H1 (cell line): ENCODE measurements around the gene FLRT1. TPM values are rescaled to one million over a fixed set of nuclear protein-coding genes. Genes with fewer than 3 reads are reported as not detected.

Experiments used
- CTCF ChIA-PET: fragments of 300-600 bp; sonication (Branson Sonifier 250); formaldehyde crosslinking; loops from one replicate; lab custom pipeline; 2021; ENCODE audit not compliant: partially characterized antibody; lab: Charles Lee
- POLR2A ChIA-PET: fragments of 300-600 bp; sonication (Branson Sonifier 250); formaldehyde crosslinking; loops from one replicate; lab custom pipeline; 2021; ENCODE audit warnings: inconsistent platforms; ENCODE audit not compliant: partially characterized antibody; lab: Charles Lee
- DNase-seq, 2 experiments: peaks; one replicate each; pipeline versions ENCODE4 v3.0.0 to v3.0.0-alpha.2; 2010 to 2022; ENCODE audit warnings: low spot score in 2 of 2, low read depth in 1 of 2, mixed read lengths in 1 of 2
- FAIRE-seq: peaks from 2 replicates; lab custom pipeline; 2011; peaks lifted over from hg19 to GRCh38; lab: Jason Lieb, UNC
- H2AFZ ChIP-seq: 2 replicates; pipeline ENCODE4 v1.8.1; 2012; ENCODE audit warnings: low read length, inconsistent platforms
- H2AK5ac ChIP-seq: 2 replicates; pipeline ENCODE4 v1.6.1; 2013; ENCODE audit warnings: low read depth, low read length
- H2BK120ac ChIP-seq: replicated peaks from 2 replicates; pipeline ENCODE3; 2013; ENCODE audit warnings: low read depth, low read length, inconsistent platforms
- H2BK12ac ChIP-seq: 2 replicates; pipeline ENCODE4 v1.6.1; 2013; ENCODE audit warnings: low read depth, low read length
- H2BK15ac ChIP-seq: 2 replicates; pipeline ENCODE4 v1.6.1; 2013; ENCODE audit warnings: low read length
- H2BK20ac ChIP-seq: 2 replicates; pipeline ENCODE4 v1.6.1; 2013; ENCODE audit warnings: low read length
- H2BK5ac ChIP-seq: 2 replicates; pipeline ENCODE4 v1.6.1; 2013; ENCODE audit warnings: low read depth, low read length
- H3K14ac ChIP-seq: 2 replicates; pipeline ENCODE4 v1.6.1; 2013; ENCODE audit warnings: inconsistent platforms; ENCODE audit not compliant: insufficient read length
- H3K18ac ChIP-seq: 2 replicates; pipeline ENCODE4 v1.6.1; 2013; ENCODE audit warnings: low read length; ENCODE audit errors: extremely low read depth
- H3K23ac ChIP-seq: 2 replicates; pipeline ENCODE4 v1.6.1; 2013; ENCODE audit warnings: inconsistent platforms; ENCODE audit not compliant: insufficient read length
- H3K23me2 ChIP-seq: 2 replicates; pipeline ENCODE4 v1.6.1; 2013; ENCODE audit warnings: low read depth, low read length
- H3K27ac ChIP-seq: 2 replicates; pipeline ENCODE4 v1.6.1; 2011; ENCODE audit warnings: low read depth, low read length, inconsistent platforms
- H3K27me3 ChIP-seq, 4 experiments: replicated peaks in 1 of 4; 1 replicate in 1 of 4; 2 replicates in 3 of 4; pipeline versions ENCODE4 v1.6.1 to v1.8.1; 2011 to 2013; ENCODE audit warnings: low read length in 3 of 4, mild to moderate bottlenecking in 3 of 4, inconsistent platforms in 2 of 4, mixed read lengths in 2 of 4, moderate library complexity in 1 of 4; ENCODE audit not compliant: control insufficient read depth in 3 of 4, insufficient read depth in 3 of 4; ENCODE audit errors: extremely low read depth in 1 of 4
- H3K36me3 ChIP-seq, 4 experiments: 2 replicates each; pipeline versions ENCODE4 v1.6.1 to v1.8.1; 2011 to 2013; ENCODE audit warnings: mild to moderate bottlenecking in 4 of 4, low read length in 3 of 4, moderate library complexity in 2 of 4, control low read depth in 1 of 4, inconsistent platforms in 1 of 4; ENCODE audit not compliant: insufficient read depth in 4 of 4, control insufficient read depth in 2 of 4
- H3K4ac ChIP-seq: replicated peaks from 2 replicates; pipeline ENCODE3; 2013; ENCODE audit warnings: low read length, low read depth, mixed read lengths, inconsistent platforms; ENCODE audit not compliant: insufficient read length
- H3K4me1 ChIP-seq, 4 experiments: replicated peaks in 1 of 4; 1 replicate in 1 of 4; 2 replicates in 3 of 4; pipeline versions ENCODE4 v1.6.1 to v1.8.1; 2011 to 2013; ENCODE audit warnings: low read length in 3 of 4, inconsistent platforms in 2 of 4, mixed read lengths in 1 of 4; ENCODE audit not compliant: insufficient read depth in 4 of 4, control insufficient read depth in 3 of 4
- H3K4me2 ChIP-seq, 2 experiments: 2 replicates each; pipeline versions ENCODE4 v1.6.1 to v1.8.1; 2011 to 2013; ENCODE audit warnings: low read depth in 2 of 2, low read length in 2 of 2, control low read depth in 1 of 2, inconsistent platforms in 1 of 2, mild to moderate bottlenecking in 1 of 2; ENCODE audit not compliant: insufficient read depth in 1 of 2
- H3K4me3 ChIP-seq, 4 experiments: fragments of 200-600, 300-600 bp in 1 of 4; sonication (generic), shearing (Covaris generic), sonication (Bioruptor Twin) in 1 of 4; 2 replicates each; pipeline versions ENCODE4 v1.5.1 to v1.8.1; 2011 to 2016; ENCODE audit warnings: low read length in 4 of 4, low read depth in 3 of 4, control low read depth in 2 of 4, inconsistent platforms in 2 of 4, mild to moderate bottlenecking in 2 of 4, mixed read lengths in 1 of 4, moderate library complexity in 1 of 4; ENCODE audit not compliant: insufficient read depth in 2 of 4; ENCODE audit errors: extremely low read depth in 1 of 4
- H3K56ac ChIP-seq: replicated peaks from 2 replicates; pipeline ENCODE3; 2013; ENCODE audit warnings: low read depth, mild to moderate bottlenecking, mixed read lengths, low read length, inconsistent platforms; ENCODE audit not compliant: insufficient read length
- H3K79me1 ChIP-seq: 2 replicates; pipeline ENCODE4 v1.6.1; 2013; ENCODE audit warnings: low read depth, low read length, control low read depth
- H3K79me2 ChIP-seq, 2 experiments: 2 replicates each; pipeline versions ENCODE4 v1.6.1 to v1.8.1; 2012 to 2013; ENCODE audit warnings: low read length in 2 of 2, mild to moderate bottlenecking in 2 of 2, inconsistent platforms in 1 of 2; ENCODE audit not compliant: insufficient read depth in 2 of 2, control insufficient read depth in 1 of 2
- H3K9ac ChIP-seq, 4 experiments: replicated peaks in 1 of 4; 1 replicate in 1 of 4; 2 replicates in 3 of 4; pipeline versions ENCODE4 v1.6.1 to v1.8.1; 2011 to 2013; ENCODE audit warnings: low read depth in 3 of 4, low read length in 3 of 4, control low read depth in 2 of 4, mild to moderate bottlenecking in 2 of 4, moderate library complexity in 2 of 4, inconsistent platforms in 1 of 4; ENCODE audit errors: extremely low read depth in 1 of 4
- H3K9me3 ChIP-seq, 2 experiments: 2 replicates each; pipeline versions ENCODE4 v1.6.1 to v1.8.1; 2012 to 2013; ENCODE audit warnings: mild to moderate bottlenecking in 2 of 2, moderate library complexity in 2 of 2, control low read depth in 1 of 2, inconsistent platforms in 1 of 2, low read depth in 1 of 2, low read length in 1 of 2, mixed read lengths in 1 of 2; ENCODE audit not compliant: insufficient read depth in 2 of 2
- H4K20me1 ChIP-seq, 2 experiments: replicated peaks in 1 of 2; 2 replicates each; pipeline versions ENCODE3 to v1.8.1; 2011 to 2013; ENCODE audit warnings: inconsistent platforms in 2 of 2, low read length in 2 of 2, mild to moderate bottlenecking in 1 of 2; ENCODE audit not compliant: insufficient read depth in 2 of 2, control insufficient read depth in 1 of 2
- H4K5ac ChIP-seq: 2 replicates; pipeline ENCODE4 v1.6.1; 2013; ENCODE audit warnings: low read length, low read depth, mixed read lengths, inconsistent platforms; ENCODE audit not compliant: insufficient read length
- H4K8ac ChIP-seq: 2 replicates; pipeline ENCODE4 v1.8.0; 2013; ENCODE audit warnings: mild to moderate bottlenecking, moderate library complexity, low read length, inconsistent platforms; ENCODE audit not compliant: insufficient read depth; ENCODE audit errors: extremely low read depth
- H4K91ac ChIP-seq: replicated peaks from 2 replicates; pipeline ENCODE3; 2013; ENCODE audit warnings: low read length, mixed read lengths, inconsistent platforms; ENCODE audit not compliant: insufficient read length
- ATF2 ChIP-seq: IDR thresholded peaks from 2 replicates; pipeline ENCODE4 v1.6.1; 2012; ENCODE audit warnings: low read length, inconsistent platforms
- BCL11A ChIP-seq, 2 experiments: IDR thresholded peaks; one replicate each; pipeline ENCODE4 v1.6.1; 2011; ENCODE audit warnings: low read depth in 2 of 2, low read length in 2 of 2, mild to moderate bottlenecking in 2 of 2
- EP300 ChIP-seq, 2 experiments: IDR thresholded peaks; 1 replicate in 1 of 2; 2 replicates in 1 of 2; pipeline ENCODE4 v1.6.1; 2011 to 2012; ENCODE audit warnings: low read depth in 2 of 2, low read length in 2 of 2, mild to moderate bottlenecking in 2 of 2, borderline replicate concordance in 1 of 2, inconsistent platforms in 1 of 2, moderate library complexity in 1 of 2
- KDM5A ChIP-seq: fragments of 200-600 bp; IDR thresholded peaks from 2 replicates; pipeline ENCODE4 v1.7.1; 2012; ENCODE audit warnings: mild to moderate bottlenecking, low read length, inconsistent platforms, mixed read lengths
- NRF1 ChIP-seq: IDR thresholded peaks from 2 replicates; pipeline ENCODE4 v1.6.1; 2011; ENCODE audit warnings: mild to moderate bottlenecking, low read depth, low read length, improper control_type of control experiment
- SAP30 ChIP-seq: fragments of 300-600 bp; sonication (generic); IDR thresholded peaks from 2 replicates; pipeline ENCODE4 v1.7.1; 2012; ENCODE audit warnings: low read length, moderate library complexity, mild to moderate bottlenecking, inconsistent platforms; ENCODE audit not compliant: insufficient read depth, insufficient replicate concordance
- SRF ChIP-seq: IDR thresholded peaks from 2 replicates; pipeline ENCODE4 v1.6.1; 2011; ENCODE audit warnings: mild to moderate bottlenecking, low read depth, low read length, moderate library complexity
- TAF7 ChIP-seq: optimal IDR thresholded peaks from 2 replicates; pipeline ENCODE3; 2011; ENCODE audit warnings: low read depth, mild to moderate bottlenecking, inconsistent platforms, low read length, moderate library complexity, borderline replicate concordance
- WGBS, 2 experiments: shearing (Covaris generic) in 1 of 2; methylation state at CpG; one replicate each; pipeline versions ENCODE4 v1.1.6 to v1.1.7; 2013 to 2015; ENCODE audit warnings: low lambda C conversion rate in 2 of 2, mixed read lengths in 2 of 2, inconsistent platforms in 1 of 2, low coverage in 1 of 2, missing lambda C conversion rate in 1 of 2; ENCODE audit not compliant: insufficient replicate concordance in 2 of 2, insufficient coverage in 1 of 2, insufficient read length in 1 of 2; ENCODE audit errors: extremely low coverage in 1 of 2, missing lambda C conversion rate in 1 of 2; 5-methylcytosine and 5-hydroxymethylcytosine counted together
- polyA plus RNA-seq, 7 experiments: library from polyadenylated mRNA; depleted of rRNA in 3 of 7; stranded (reverse) in 5 of 7; unstranded in 2 of 7; fragments of >200 nt in 5 of 7; fragments of 200-250 nt in 2 of 7; gene quantifications; 1 replicate in 5 of 7; 2 replicates in 1 of 7; 4 replicates in 1 of 7; pipeline versions ENCODE4 v1.2.1 to v1.2.3, GENCODE V29; 2011 to 2013; ENCODE audit warnings: missing spikeins in 2 of 7, mixed read lengths in 2 of 7
- total RNA-seq: library from RNA; stranded (reverse); fragmentation: NEBNext Ultra II Directional; extraction: Animal tissue kit (Norgen Biotek cat#: 25700); gene quantifications from 2 replicates; pipeline ENCODE4 v1.2.1, GENCODE V29; 2021

FLRT1 gene
- total and polyA plus RNA-seq, 2 of the 8 experiments (the other 6 are each of a cell fraction or from before 2014, with no cell fraction given): 0.14 to 0.28 TPM

DNA sequence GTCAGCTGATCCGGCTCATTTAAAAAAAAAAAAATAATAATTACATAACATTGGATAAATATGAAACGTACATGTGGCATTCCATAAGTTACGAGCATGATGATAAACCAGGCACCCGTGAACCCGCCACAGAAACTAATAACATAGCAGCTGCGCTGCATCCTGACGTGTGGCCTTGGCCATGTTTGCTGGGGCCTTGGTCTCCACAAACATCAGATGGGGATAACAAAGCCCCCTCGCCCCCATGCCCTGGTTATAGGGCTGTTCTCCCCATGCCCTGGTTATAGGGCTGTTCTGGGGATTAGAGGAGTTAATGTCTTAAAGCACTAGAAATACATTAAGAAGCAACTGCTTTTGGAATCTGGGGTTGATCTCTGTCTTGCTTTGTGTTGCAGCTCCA lies 36.7 kb downstream of the FLRT1 start:
- H3K27me3 ChIP-seq: peaks cover 2 to 66% (median 45%) of the 10 kb centered on the region in 4 experiments
- no peaks in the 10 kb centered on the region for H3K9me3 ChIP-seq
- H3K56ac ChIP-seq: no peak overlapping the region
- no peak for FAIRE-seq
- no peak overlapping the region for H3K9ac ChIP-seq
- H2BK5ac ChIP-seq: no peak overlapping the region
- H2AFZ ChIP-seq: no peak overlapping the region
- H3K36me3 ChIP-seq: no peaks in the 10 kb centered on the region
- H3K4me2 ChIP-seq: no peak overlapping the region
- no peak overlapping the region for H2BK15ac ChIP-seq
- H4K91ac ChIP-seq: no peak overlapping the region
- H3K23me2 ChIP-seq: no peaks in the 10 kb centered on the region
- no peak overlapping the region for H3K18ac ChIP-seq
- H3K14ac ChIP-seq: no peak overlapping the region
- ChIA-PET CTCF (interaction anchor here (0.9 to 2.3 kb wide), 9 partner anchors 9 to 76 kb away, joined by 3 to 8 read pairs (median 4); no protein-coding TSS in a partner anchor), POLR2A (interaction anchor here (1.2 to 1.6 kb wide), 2 partner anchors 15 to 28 kb away, joined by 4 read pairs; no protein-coding TSS in a partner anchor)
- DNase-seq: no peak
- H2AK5ac ChIP-seq: no peak overlapping the region
- 88% methylated on average over 8 of the region's 8 CpGs; no CpG with 5 or more reads in 1 of the 2 experiments for WGBS, 2 experiments
- peaks cover 0 to 9% (median 4%) of the 10 kb centered on the region in 4 experiments; a peak in 4 of 7 replicates for H3K4me1 ChIP-seq
- H4K20me1 ChIP-seq: peaks cover 6 to 15% of the 10 kb centered on the region in 2 experiments
- no peak overlapping the region for H3K4ac ChIP-seq
- no peak overlapping the region for H2BK12ac ChIP-seq
- no peak overlapping the region for H3K4me3 ChIP-seq
- H4K5ac ChIP-seq: no peak overlapping the region
- no peak overlapping the region for H3K23ac ChIP-seq
- no peaks in the 10 kb centered on the region for H3K79me2 ChIP-seq
- H4K8ac ChIP-seq: no peak overlapping the region
- H3K27ac ChIP-seq: no peak overlapping the region
- H2BK20ac ChIP-seq: no peak overlapping the region
- no peak overlapping the region for H2BK120ac ChIP-seq
- no peaks in the 10 kb centered on the region for H3K79me1 ChIP-seq
- TF ChIP-seq BCL11A (IDR thresholded peaks at IDR 0.05; ENCODE audit: low read depth in 2 of 2, low read length in 2 of 2): no peak
- TF ChIP-seq ATF2: no peak
- no peak for TF ChIP-seq NRF1
- no peak for TF ChIP-seq SRF
- TF ChIP-seq TAF7: no peak
- TF ChIP-seq EP300 (IDR thresholded peaks at IDR 0.05; ENCODE audit: borderline replicate concordance in 1 of 2, low read depth in 2 of 2, low read length in 2 of 2): no peak
- no peak for TF ChIP-seq KDM5A
- no peak for TF ChIP-seq SAP30
